SK-N-SH (cell line): Measurements from ENCODE around the gene COL1A2.

Experiments used
- CHD2 ChIP-seq: fragments of 150-350 bp; IDR thresholded peaks from 2 replicates; pipeline ENCODE4 v1.6.1; 2018; ENCODE audit warnings: low read length; ENCODE audit not compliant: partially characterized antibody
- CTCF ChIP-seq: fragments of 200-600 bp; sonication (generic); IDR thresholded peaks from 2 replicates; pipeline ENCODE4 v1.6.1; 2017; ENCODE audit warnings: antibody characterized with exemption, mild to moderate bottlenecking, moderate library complexity
- EP300 ChIP-seq, 2 experiments: IDR thresholded peaks; 2 replicates each; pipeline versions ENCODE4 v1.4.0 to v1.6.1; 2012; ENCODE audit warnings: borderline replicate concordance in 1 of 2, low read depth in 1 of 2, low read length in 1 of 2
- MXI1 ChIP-seq: IDR thresholded peaks from 2 replicates; pipeline ENCODE4 v1.6.1; 2012; ENCODE audit warnings: mild to moderate bottlenecking, low read depth, low read length, improper control_type of control experiment
- NRF1 ChIP-seq: IDR thresholded peaks from 2 replicates; pipeline ENCODE4 v1.6.1; 2012; ENCODE audit warnings: low read depth, mild to moderate bottlenecking, low read length
- POLR2AphosphoS5 ChIP-seq: IDR thresholded peaks from 2 replicates; pipeline ENCODE4 v1.6.1; 2012; ENCODE audit warnings: low read depth, low read length
- REST ChIP-seq: IDR thresholded peaks from 2 replicates; pipeline ENCODE4 v1.6.1; 2012; ENCODE audit warnings: mild to moderate bottlenecking, low read depth, low read length, moderate library complexity
- SIN3A ChIP-seq: IDR thresholded peaks from 2 replicates; pipeline ENCODE4 v1.6.1; 2012; ENCODE audit warnings: low read depth, mild to moderate bottlenecking, low read length, moderate library complexity, borderline replicate concordance
- TAF1 ChIP-seq: IDR thresholded peaks from 2 replicates; pipeline ENCODE4 v1.6.1; 2012; ENCODE audit warnings: low read depth, mild to moderate bottlenecking, low read length, moderate library complexity, borderline replicate concordance

GRCh38 chr7:94378356-94378755 lies 16.3 kb upstream of the COL1A2 start:
- no peak for TF ChIP-seq NRF1
- TF ChIP-seq CTCF: no peak
- no peak for TF ChIP-seq MXI1
- TF ChIP-seq CHD2: no peak
- TF ChIP-seq REST: no peak
- TF ChIP-seq SIN3A: no peak
- TF ChIP-seq EP300 (IDR thresholded peaks at IDR 0.05; ENCODE audit: borderline replicate concordance in 1 of 2, low read depth in 1 of 2, low read length in 1 of 2): no peak
- no peak for TF ChIP-seq TAF1
- no peak for TF ChIP-seq POLR2AphosphoS5
